ENCODE measurements around the gene INAFM2. TPM values are rescaled to one million over a fixed set of nuclear protein-coding genes. Genes with fewer than 3 reads are reported as not detected.

INAFM2 gene
- total and polyA plus RNA-seq, 8 donors, result 20.5 to 37.1 (median 23.7) TPM

DNA sequence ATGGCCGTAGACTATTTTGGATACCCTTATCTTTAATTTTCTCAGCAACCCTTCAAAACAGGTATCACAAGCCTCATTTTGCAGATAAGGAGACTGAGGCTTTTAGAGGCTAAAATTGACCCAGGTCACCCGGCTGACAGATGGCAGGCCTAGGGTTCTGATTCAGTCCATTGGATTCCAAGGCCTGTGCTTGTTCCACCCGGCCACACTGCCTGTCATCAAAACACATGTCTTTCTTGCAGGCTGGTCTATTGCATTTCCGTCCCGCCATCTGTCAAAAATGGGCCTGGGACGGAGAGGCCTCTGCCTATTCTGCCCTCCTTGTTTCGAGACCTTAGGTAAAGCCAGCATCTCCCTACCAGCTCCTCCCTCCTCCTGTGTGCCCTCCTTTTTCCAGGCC is 8.1 kb downstream of the INAFM2 start:
- no peaks in the 10 kb centered on the region for H3K9me3 ChIP-seq
- H3K27me3 ChIP-seq, result no peaks in the 10 kb centered on the region
- H3K27ac ChIP-seq, result no peak overlapping the region
- DNase-seq (no peak), ATAC-seq (no peak)
- TF ChIP-seq CTCF (IDR thresholded peaks at IDR 0.05), result no peak
- H3K4me1 ChIP-seq, result peaks cover 22 to 98% of the 10 kb centered on the region in 2 donors
- peaks cover 0 to 13% of the 10 kb centered on the region in 2 donors for H3K36me3 ChIP-seq
- H3K4me3 ChIP-seq, result no peak overlapping the region
- intact Hi-C loops (cut with DNase I), result no loop called here

DNA sequence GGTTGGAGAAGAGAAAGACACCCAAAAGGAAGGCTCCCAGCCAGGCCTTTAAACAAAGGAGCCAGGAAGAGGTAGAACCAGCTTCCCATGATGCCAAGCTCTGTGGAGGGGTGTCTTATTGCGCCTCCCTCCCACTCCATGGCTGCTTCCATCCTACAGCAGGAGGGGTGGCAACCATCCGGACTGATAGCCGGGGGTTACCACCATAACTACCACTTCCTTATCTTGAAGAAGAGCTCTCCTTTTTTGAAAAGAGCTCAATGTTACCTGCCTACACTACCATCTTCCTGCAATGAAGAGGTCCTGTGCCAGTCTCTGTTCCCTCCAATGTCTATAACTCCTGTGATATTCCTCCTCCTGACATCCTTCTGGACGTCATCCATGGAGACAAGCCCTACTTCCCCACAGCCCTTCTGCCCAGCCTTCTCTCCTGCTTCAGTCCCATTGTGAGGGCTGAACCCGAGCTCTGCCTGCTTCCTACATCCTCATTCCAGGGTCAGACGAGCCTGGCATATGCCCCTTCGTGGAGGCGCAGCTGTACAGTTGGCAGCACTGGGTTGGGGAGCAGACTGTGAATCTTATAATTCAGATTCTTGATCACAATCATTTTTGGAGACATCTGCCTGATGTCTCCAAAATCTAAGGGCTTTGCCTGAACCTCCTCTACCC is 8.8 kb downstream of the INAFM2 start:
- Histone ChIP-seq H3K4me1 (peaks cover 22 to 98% of the 10 kb centered on the region in 2 donors), H3K9me3 (no peaks in the 10 kb centered on the region), H3K27me3 (no peaks in the 10 kb centered on the region), H3K36me3 (peaks cover 0 to 7% of the 10 kb centered on the region in 2 donors), H3K27ac (no peak overlapping the region), H3K4me3 (no peak overlapping the region)
- DNase-seq, result no peak
- no peak for TF ChIP-seq CTCF (IDR thresholded peaks at IDR 0.05)
- intact Hi-C loops (cut with DNase I), result no loop called here
- ATAC-seq, result no peak

DNA sequence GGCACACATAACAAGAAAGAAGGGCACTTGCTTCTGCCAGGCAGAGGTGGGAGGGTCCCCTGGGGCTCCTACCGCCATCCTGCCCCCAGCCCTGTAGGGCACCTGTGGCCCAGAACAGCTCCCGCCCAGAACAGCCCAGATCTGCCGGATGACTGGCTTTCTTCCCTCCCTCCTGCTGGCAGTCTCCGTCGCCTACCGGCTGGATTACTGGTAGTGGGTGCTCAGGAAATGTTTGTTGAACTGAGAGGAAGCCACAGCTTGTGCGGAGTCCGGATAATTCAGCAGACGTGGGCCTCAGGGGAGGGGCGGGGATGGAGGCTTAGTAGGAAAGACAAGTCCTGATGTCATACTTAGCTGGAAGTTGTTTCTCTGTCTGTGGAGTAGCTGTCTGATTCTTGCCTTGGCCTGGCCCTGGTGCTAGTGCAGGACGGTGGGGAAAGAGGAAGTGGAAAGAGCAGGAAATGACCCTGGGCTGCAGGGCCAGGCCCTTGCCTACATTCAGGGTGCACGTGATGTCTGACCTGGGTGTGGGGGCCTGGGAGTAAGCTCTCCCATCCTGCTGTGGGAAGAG is 10.5 kb downstream of the INAFM2 start:
- H3K4me3 ChIP-seq, result peak overlapping the region in 1 of 2 donors; percentile 31
- peaks cover 0 to 7% of the 10 kb centered on the region in 2 donors for H3K36me3 ChIP-seq
- DNase-seq (peak in 2 of 4 donors; percentile 86 to 87), ATAC-seq (peak; percentile 42)
- peaks cover 29 to 98% of the 10 kb centered on the region in 2 donors for H3K4me1 ChIP-seq
- peak overlapping the region; percentile 88 to 98 for H3K27ac ChIP-seq
- no peak for TF ChIP-seq CTCF (IDR thresholded peaks at IDR 0.05)
- no peaks in the 10 kb centered on the region for H3K27me3 ChIP-seq
- H3K9me3 ChIP-seq, result no peaks in the 10 kb centered on the region
- intact Hi-C loops (cut with DNase I), result no loop called here

DNA sequence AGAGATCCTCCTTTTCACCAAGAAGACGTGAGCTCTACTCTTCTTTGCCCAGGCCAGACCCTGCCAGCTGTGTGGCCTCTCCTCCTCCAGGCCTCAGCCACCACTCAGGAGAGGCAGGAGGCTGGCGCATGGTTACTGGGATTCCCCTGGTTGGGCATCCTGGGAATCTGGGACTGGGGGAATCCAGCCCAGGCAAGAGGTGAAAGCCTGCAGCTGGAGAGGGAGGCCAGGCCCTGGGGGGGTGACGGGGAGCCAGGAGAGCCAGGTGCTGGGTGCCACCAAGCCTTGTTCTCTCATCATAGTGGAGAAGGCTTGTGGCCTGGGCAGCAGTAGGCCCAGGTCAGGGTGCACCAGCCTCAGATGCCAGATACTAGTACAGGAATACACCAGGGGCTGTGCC is 11.0 kb downstream of the INAFM2 start:
- peaks cover 0 to 7% of the 10 kb centered on the region in 2 donors for H3K36me3 ChIP-seq
- ATAC-seq, result peak; percentile 0
- H3K4me3 ChIP-seq, result peak overlapping the region in 1 of 2 donors; percentile 31
- intact Hi-C loops (cut with DNase I), result no loop called here
- H3K27me3 ChIP-seq, result no peaks in the 10 kb centered on the region
- peaks cover 34 to 99% of the 10 kb centered on the region in 2 donors for H3K4me1 ChIP-seq
- no peaks in the 10 kb centered on the region for H3K9me3 ChIP-seq
- DNase-seq, result no peak
- peak overlapping the region; percentile 88 to 98 for H3K27ac ChIP-seq
- TF ChIP-seq CTCF (IDR thresholded peaks at IDR 0.05), result no peak

DNA sequence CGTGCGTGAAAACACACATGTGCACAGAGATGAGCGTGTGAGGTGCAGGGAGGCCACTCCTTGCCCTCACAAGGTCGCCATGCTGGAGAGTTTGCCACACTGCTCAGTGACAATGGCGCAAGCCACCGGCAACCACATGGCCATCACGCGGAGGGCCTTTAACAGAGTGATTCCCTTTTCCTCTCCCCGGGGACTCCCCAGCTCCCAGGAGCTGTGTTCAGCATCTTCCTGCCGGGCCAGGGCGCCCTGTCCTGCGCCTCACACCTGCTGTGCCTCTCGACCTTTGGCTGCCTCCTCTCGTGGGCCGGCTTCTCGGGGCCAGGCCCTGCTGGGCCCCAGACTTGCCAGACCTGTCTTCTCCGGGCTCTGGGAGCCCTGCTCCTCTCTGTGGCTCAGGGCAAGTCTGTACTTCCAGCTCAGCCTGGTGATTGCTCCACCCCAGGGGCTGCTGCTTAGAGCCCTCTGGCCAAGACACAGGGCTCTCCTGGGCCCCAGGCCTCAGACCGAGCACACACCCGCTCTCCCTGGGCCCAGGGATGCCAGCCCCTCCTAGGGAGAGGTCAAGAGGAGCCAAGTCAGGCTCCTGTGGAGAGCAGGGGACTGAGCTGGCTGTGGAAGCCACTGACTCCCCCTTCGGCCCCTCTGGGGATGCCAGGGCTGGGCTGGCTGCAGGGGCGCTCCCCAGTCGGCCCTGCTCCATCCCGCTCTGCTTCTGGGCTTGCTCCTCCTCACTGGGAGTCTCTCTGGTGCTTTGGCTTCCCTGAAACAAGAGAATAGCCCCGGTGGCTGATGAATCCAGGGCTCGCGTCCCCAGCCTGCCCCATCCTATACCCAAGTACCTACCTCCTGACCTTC is 11.7 kb downstream of the INAFM2 start:
- DNase-seq (peak in 2 of 4 donors; percentile 81 to 91), ATAC-seq (peak; percentile 32)
- TF ChIP-seq CTCF (IDR thresholded peaks at IDR 0.05), result no peak
- Histone ChIP-seq H3K4me1 (peaks cover 37 to 100% of the 10 kb centered on the region in 2 donors), H3K4me3 (no peak overlapping the region), H3K36me3 (peaks cover 0 to 7% of the 10 kb centered on the region in 2 donors), H3K9me3 (no peaks in the 10 kb centered on the region), H3K27me3 (no peaks in the 10 kb centered on the region), H3K27ac (peak overlapping the region; percentile 88 to 98)
- intact Hi-C loops (cut with DNase I), result no loop called here
